Thoracic aorta (tissue), 2 donors: ENCODE data around the gene DNAI7. TPM values are rescaled to one million over a fixed set of nuclear protein-coding genes. Genes with fewer than 3 reads are reported as not detected.

Experiments used
- ATAC-seq: fragments of 150-250 bp; one replicate; pipeline ENCODE4 v1.8.0; 2017; ENCODE audit warnings: low read depth; ENCODE audit not compliant: insufficient number of reproducible peaks, low FRiP score
- DNase-seq: peaks from one replicate; pipeline ENCODE4 v3.0.0-alpha.2; 2020; ENCODE audit warnings: low spot score
- H3K27ac ChIP-seq, 2 donors: fragments of 200-600 bp; sonication (generic); 1 replicate in 1 of 2; 2 replicates in 1 of 2; pipeline ENCODE4 v1.5.1; 2016; ENCODE audit warnings: mild to moderate bottlenecking in 2 of 2, moderate library complexity in 2 of 2
- H3K27me3 ChIP-seq: fragments of 200-600 bp; sonication (generic); replicated peaks from 2 replicates; pipeline ENCODE4 v1.6.0; 2016; ENCODE audit warnings: mild to moderate bottlenecking; ENCODE audit not compliant: insufficient read depth
- H3K36me3 ChIP-seq: fragments of 200-600 bp; sonication (generic); one replicate; pipeline ENCODE4 v1.5.1; 2016
- H3K4me1 ChIP-seq, 2 donors: fragments of 200-600 bp; sonication (generic); 1 replicate in 1 of 2; 2 replicates in 1 of 2; pipeline versions ENCODE4 v1.5.1 to v1.6.0; 2016; ENCODE audit warnings: low read depth in 2 of 2, mild to moderate bottlenecking in 1 of 2; ENCODE audit not compliant: control insufficient read depth in 1 of 2
- H3K4me3 ChIP-seq: fragments of 200-600 bp; sonication (generic); 2 replicates; pipeline ENCODE4 v1.5.1; 2016; ENCODE audit warnings: mild to moderate bottlenecking
- H3K9me3 ChIP-seq: fragments of 200-600 bp; sonication (generic); 2 replicates; pipeline ENCODE4 v1.5.1; 2016
- total RNA-seq, 2 donors: library from RNA; depleted of rRNA; stranded (reverse); fragments of >200 nt; gene quantifications; one replicate each; pipeline versions ENCODE4 v1.1.0 to v1.2.3, GENCODE V29; 2016
- TF ChIP-seq, protein P1 (sequence below): fragments of 200-600 bp; sonication (generic); IDR thresholded peaks from one replicate; pipeline ENCODE4 v1.5.1; 2019; ENCODE audit warnings: antibody characterized with exemption

DNAI7 gene
- total RNA-seq, 2 donors from 2014 or later, result not detected

DNA sequence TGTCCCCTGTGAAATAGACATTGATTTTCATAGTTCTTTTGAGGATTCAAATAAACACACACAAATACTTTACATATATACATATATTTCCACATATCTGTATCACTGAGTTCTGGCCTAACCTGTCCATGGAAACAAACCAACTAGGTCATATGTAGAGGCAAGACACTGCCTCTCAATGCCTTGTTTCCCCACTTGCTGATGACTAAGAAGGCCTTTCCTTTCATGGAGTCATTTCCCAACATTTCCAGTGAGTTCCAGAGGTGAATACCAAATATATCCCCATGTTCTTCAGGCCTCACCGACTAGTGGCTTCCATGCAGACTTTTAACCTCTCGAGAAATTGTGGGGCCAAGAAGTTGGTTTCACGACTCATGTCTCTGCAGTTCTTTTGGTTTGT is 120.8 kb downstream of the DNAI7 start:
- H3K4me3 ChIP-seq, result no peak overlapping the region
- H3K9me3 ChIP-seq, result no peaks in the 10 kb centered on the region
- H3K36me3 ChIP-seq, result no peaks in the 10 kb centered on the region
- DNase-seq, result no peak
- no peak overlapping the region for H3K27ac ChIP-seq
- ATAC-seq, result no peak
- no peaks in the 10 kb centered on the region for H3K27me3 ChIP-seq
- TF ChIP-seq, protein P1, sequence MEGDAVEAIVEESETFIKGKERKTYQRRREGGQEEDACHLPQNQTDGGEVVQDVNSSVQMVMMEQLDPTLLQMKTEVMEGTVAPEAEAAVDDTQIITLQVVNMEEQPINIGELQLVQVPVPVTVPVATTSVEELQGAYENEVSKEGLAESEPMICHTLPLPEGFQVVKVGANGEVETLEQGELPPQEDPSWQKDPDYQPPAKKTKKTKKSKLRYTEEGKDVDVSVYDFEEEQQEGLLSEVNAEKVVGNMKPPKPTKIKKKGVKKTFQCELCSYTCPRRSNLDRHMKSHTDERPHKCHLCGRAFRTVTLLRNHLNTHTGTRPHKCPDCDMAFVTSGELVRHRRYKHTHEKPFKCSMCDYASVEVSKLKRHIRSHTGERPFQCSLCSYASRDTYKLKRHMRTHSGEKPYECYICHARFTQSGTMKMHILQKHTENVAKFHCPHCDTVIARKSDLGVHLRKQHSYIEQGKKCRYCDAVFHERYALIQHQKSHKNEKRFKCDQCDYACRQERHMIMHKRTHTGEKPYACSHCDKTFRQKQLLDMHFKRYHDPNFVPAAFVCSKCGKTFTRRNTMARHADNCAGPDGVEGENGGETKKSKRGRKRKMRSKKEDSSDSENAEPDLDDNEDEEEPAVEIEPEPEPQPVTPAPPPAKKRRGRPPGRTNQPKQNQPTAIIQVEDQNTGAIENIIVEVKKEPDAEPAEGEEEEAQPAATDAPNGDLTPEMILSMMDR, result no peak
- H3K4me1 ChIP-seq, result peaks cover 0 to 2% of the 10 kb centered on the region in 2 donors

DNA sequence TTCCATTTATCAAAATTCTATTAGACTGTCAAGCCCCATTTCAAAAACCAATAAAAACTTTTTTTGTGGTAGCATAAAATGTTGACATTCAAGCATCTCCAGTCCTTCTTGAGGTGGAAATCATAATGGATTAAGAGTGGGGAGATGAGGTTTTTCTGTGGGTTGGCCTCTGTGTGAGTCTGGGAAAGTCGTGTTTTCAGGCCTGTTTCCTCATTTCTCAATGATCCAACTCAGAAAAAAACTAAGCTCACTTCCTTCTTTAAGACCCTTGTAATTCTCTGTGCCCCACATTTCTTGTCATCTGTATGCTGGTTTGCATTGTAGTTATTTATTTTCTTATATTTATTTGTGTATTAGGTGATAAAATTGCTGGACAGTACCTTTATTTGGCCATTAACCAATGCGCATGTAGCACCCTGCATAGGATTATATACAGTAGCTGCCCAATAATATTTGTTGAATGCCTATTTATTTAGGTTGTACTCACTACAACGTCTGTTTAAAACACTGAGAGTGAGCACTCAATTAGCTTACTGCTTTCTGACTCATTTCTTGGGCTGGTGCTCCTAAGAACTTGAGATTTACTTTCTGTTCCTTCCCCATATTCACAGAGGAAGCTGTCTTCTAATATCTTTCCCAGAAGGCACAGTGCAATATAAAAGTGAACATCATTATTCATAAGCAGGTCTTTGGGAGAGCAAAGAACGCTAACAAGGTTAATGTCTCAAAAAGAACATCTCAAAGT is 121.9 kb downstream of the DNAI7 start:
- H3K27ac ChIP-seq, result no peak overlapping the region
- H3K36me3 ChIP-seq, result no peaks in the 10 kb centered on the region
- H3K4me1 ChIP-seq, result peaks cover 0 to 2% of the 10 kb centered on the region in 2 donors
- ATAC-seq (no peak), DNase-seq (no peak)
- H3K27me3 ChIP-seq, result no peaks in the 10 kb centered on the region
- TF ChIP-seq, protein P1, result no peak
- H3K4me3 ChIP-seq, result no peak overlapping the region
- H3K9me3 ChIP-seq, result no peaks in the 10 kb centered on the region

DNA sequence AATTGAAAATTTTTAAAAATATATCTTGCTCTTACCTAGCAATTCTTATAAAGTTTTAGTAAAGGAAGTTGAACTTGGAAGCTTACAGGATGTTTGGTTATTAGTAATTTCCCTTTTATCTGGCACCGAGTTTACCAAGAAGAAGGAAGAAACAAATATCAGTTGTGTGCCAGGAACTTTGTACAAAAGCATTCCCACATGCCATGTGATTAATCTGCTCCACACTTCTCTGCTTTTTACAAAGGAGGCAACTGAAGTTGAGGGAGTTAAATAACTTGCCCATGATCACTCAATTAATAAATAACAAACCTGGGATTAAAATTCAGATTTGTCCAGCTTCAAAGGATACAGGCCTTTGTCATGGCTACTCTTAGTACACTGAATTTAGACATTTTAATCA is 123.6 kb downstream of the DNAI7 start:
- Histone ChIP-seq H3K27me3 (no peaks in the 10 kb centered on the region), H3K9me3 (no peaks in the 10 kb centered on the region), H3K36me3 (no peaks in the 10 kb centered on the region), H3K27ac (no peak overlapping the region), H3K4me1 (peaks cover 0 to 2% of the 10 kb centered on the region in 2 donors), H3K4me3 (no peak overlapping the region)
- TF ChIP-seq, protein P1, result no peak
- DNase-seq (no peak), ATAC-seq (no peak)

DNA sequence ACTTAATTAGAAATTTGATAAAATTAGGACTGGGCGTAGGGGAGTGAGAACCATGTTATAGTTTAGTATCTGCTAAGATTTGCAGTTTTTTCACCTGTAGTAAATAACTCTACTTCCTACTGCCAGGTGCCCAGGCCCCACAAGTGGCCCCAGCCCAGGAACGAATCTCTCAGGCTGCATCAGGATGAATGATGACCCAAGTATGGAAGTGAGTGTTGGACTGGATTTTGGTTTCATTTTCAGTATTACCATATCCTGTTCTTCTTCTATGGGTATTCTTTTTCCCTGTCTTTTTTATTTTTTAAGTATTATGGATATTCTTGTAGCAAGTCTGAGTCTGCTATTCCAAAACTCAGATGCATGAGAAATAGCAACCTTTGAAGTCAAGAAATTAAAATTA is 125.7 kb downstream of the DNAI7 start:
- TF ChIP-seq, protein P1, result no peak
- Histone ChIP-seq H3K27me3 (no peaks in the 10 kb centered on the region), H3K4me3 (no peak overlapping the region), H3K27ac (no peak overlapping the region), H3K36me3 (no peaks in the 10 kb centered on the region), H3K9me3 (no peaks in the 10 kb centered on the region), H3K4me1 (peaks cover 0 to 2% of the 10 kb centered on the region in 2 donors)
- DNase-seq (no peak), ATAC-seq (no peak)

DNA sequence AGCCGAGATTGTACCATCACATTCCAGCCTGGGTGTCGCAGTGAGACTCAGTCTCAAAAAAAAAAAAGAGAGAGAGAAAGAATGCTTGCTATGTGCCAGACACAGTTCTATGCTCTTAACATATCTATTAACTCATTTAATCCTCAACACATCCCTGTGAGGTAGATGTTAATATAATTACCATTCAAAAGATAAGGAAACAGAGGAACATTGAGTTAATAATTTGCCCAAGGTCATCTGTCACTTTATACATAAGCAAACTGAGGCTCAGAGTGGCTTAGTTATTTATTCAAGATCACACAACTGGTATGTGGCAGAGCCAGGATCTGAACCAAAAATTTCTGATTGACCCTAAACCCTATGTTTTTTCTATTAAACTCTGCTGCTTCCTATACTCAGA is 129.9 kb downstream of the DNAI7 start:
- H3K27me3 ChIP-seq, result no peaks in the 10 kb centered on the region
- TF ChIP-seq, protein P1, result no peak
- DNase-seq (no peak), ATAC-seq (no peak)
- no peaks in the 10 kb centered on the region for H3K4me1 ChIP-seq
- H3K36me3 ChIP-seq, result no peaks in the 10 kb centered on the region
- no peak overlapping the region for H3K27ac ChIP-seq
- no peak overlapping the region for H3K4me3 ChIP-seq
- no peaks in the 10 kb centered on the region for H3K9me3 ChIP-seq
